ENCODE data around the gene SLC6A3.

The SLC6A3 gene

GRCh38 chr5:1344975-1345838 is 100.0 kb downstream of the SLC6A3 start, which contains the start of gene CLPTM1L:
CLPTM1L (minus strand) TSS chr5:1345099; CDS start chr5:1344841, 258 bp downstream.
- DNase-seq: peak; percentile 89

- DNase-seq: peak; percentile 42
Observed at GRCh38 chr5:1343931-1344901, 101.0 kb downstream of the SLC6A3 start.

GRCh38 chr5:1343315-1343751 is 101.9 kb downstream of the SLC6A3 start:
- DNase-seq: no peak

Measured in stimulated activated CD8-positive, alpha-beta memory T cell treated with anti-CD3 and anti-CD28 coated beads, Interleukin-4, amount 100 ng/mL, for 48 hours (primary cell).